Peyer's patch (tissue), 4 donors: ENCODE measurements around the gene SNX33. TPM values are rescaled to one million over a fixed set of nuclear protein-coding genes. Genes with fewer than 3 reads are reported as not detected.
"Not testable (repeated sequence)": the region's sequence is repeated elsewhere in the genome, so short reads cannot be mapped to it uniquely, and the experiment has no call there.

ENCODE experiments used
- DNase-seq, 3 donors: peaks; one replicate each; pipeline ENCODE4 v3.0.0-alpha.2; 2017 to 2019
- H3K27ac ChIP-seq, 4 donors: fragments of 200-600 bp; sonication (generic); one replicate each; pipeline ENCODE4 v1.5.1; 2016 to 2019
- H3K27me3 ChIP-seq, 2 donors: fragments of 200-600 bp; sonication (generic); one replicate each; pipeline ENCODE4 v1.5.1; 2019
- H3K36me3 ChIP-seq, 3 donors: fragments of 200-600 bp; sonication (generic); one replicate each; pipeline ENCODE4 v1.5.1; 2016 to 2019
- H3K4me1 ChIP-seq, 4 donors: fragments of 200-600 bp; sonication (generic); one replicate each; pipeline ENCODE4 v1.5.1; 2016 to 2019
- H3K4me3 ChIP-seq, 4 donors: fragments of 200-600 bp; sonication (generic); 1 replicate in 3 of 4; 2 replicates in 1 of 4; pipeline ENCODE4 v1.5.1; 2016 to 2019; ENCODE audit warnings: mild to moderate bottlenecking in 1 of 4
- H3K9me3 ChIP-seq, 4 donors: fragments of 200-600 bp; sonication (generic); one replicate each; pipeline ENCODE4 v1.5.1; 2016 to 2019; ENCODE audit warnings: mild to moderate bottlenecking in 1 of 4
- CTCF ChIP-seq, 6 experiments: fragments of 450-650 bp in 4 of 6; fragments of 200-600 bp in 2 of 6; sonication (generic) in 1 of 6; IDR thresholded peaks; one replicate each; pipeline ENCODE4 v1.5.1; 2017 to 2019; ENCODE audit warnings: antibody characterized with exemption in 6 of 6, mild to moderate bottlenecking in 3 of 6, moderate library complexity in 1 of 6
- POLR2A ChIP-seq, 2 donors: fragments of 450-650 bp; IDR thresholded peaks; one replicate each; pipeline ENCODE4 v1.5.1; 2017; ENCODE audit warnings: antibody characterized with exemption in 2 of 2, mild to moderate bottlenecking in 2 of 2, moderate library complexity in 2 of 2
- total RNA-seq, 4 donors: library from RNA; depleted of rRNA; stranded (reverse); fragments of >200 nt; gene quantifications; one replicate each; pipeline ENCODE4 v1.1.0, GENCODE V29; 2016

Gene SNX33
- total RNA-seq, 4 donors from 2014 or later: 35.5 to 53.7 (median 49.5) TPM

DNA sequence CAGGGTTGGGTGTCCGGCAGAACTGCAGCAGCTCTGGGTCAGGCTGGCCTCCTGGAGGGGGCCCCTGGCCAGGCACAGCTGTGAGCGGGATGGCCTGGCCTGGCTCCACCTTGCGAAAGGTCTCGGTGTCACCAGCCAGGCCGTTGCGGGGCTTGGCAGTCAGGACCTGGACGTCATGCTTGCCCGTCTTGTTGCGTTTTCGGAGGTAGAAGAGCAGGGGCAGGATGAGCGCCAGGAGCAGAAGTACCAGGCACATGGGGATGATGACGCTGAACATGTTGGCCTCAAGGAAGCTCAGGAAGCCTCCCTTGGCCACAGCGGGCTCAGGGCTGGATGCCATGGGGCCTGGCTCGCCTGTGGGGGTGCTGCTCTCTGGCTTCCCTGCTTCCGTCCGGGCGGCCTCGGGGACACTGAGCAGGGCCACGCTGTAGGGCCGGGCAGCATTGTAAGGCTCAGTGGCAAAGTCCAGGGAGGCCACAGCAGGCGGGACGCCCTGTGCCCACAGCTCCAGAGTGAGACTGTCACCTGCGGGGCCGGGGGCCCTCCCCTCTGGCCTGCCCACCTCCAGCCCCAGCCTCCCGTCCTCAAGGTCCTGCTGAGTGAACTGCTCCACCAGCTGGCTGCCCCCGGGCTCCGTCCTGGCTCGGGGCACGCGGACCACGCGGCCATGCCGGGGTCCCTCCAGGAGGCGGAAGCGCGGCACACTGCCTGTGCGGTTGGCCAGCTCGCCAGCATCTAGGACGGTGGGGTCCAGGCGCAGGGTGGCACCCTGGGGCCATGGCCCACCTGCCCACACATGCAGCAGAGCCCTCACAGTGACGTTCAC lies 28.1 kb downstream of the SNX33 start:
- H3K4me1 ChIP-seq: peaks cover 0 to 17% (median 0%) of the 10 kb centered on the region in 4 donors
- no peak for TF ChIP-seq CTCF (IDR thresholded peaks at IDR 0.05)
- no peak for TF ChIP-seq POLR2A (IDR thresholded peaks at IDR 0.05)
- H3K9me3 ChIP-seq: no peaks in the 10 kb centered on the region
- no peaks in the 10 kb centered on the region for H3K27me3 ChIP-seq
- peaks cover 0 to 3% (median 0%) of the 10 kb centered on the region in 3 donors for H3K36me3 ChIP-seq
- no peak overlapping the region for H3K4me3 ChIP-seq
- no peak for DNase-seq
- H3K27ac ChIP-seq: no peak overlapping the region

DNA sequence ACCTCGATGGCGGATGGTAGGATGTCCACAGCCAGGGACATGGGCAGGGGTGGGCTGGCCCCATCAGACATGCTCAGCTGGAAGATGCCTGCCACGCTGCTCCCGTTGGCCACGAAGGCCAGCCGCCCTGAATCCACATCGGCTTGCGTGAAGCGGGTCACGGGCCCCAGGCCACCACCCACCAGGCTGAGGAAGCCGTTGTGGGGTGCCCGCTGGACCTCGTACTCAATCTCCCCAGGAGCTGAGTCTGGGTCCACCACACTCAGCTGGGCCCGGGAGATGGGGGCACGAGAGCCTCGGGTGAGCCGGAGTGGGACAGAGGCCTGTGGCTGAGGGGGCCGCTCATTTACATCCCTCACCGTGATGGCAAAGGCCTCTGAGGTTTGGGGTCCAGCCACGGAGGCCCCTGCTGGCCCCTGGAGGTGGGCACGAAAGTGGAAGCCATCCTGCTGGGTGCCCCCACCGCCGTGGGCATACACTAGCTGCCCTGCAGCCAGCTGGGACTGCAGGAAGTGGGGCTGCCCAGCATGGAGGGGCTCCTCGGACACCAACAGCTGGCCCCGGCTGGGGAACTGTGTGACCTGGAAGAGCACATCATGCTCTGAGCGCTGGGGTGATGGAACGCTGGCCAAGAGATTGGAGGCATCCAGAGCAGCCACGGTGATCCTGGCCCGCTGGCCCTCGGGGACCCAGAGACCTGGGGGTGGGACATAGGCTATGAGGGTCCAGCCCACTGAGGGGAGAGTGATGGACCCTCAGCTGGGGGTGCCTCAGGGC lies 29.2 kb downstream of the SNX33 start:
- Histone ChIP-seq H3K27me3 (no peaks in the 10 kb centered on the region), H3K27ac (no peak overlapping the region), H3K9me3 (no peaks in the 10 kb centered on the region), H3K4me3 (no peak overlapping the region), H3K36me3 (peaks cover 0 to 3% (median 0%) of the 10 kb centered on the region in 3 donors), H3K4me1 (peaks cover 0 to 17% (median 0%) of the 10 kb centered on the region in 4 donors)
- TF ChIP-seq POLR2A (IDR thresholded peaks at IDR 0.05) (no peak), CTCF (IDR thresholded peaks at IDR 0.05) (no peak)
- no peak for DNase-seq

DNA sequence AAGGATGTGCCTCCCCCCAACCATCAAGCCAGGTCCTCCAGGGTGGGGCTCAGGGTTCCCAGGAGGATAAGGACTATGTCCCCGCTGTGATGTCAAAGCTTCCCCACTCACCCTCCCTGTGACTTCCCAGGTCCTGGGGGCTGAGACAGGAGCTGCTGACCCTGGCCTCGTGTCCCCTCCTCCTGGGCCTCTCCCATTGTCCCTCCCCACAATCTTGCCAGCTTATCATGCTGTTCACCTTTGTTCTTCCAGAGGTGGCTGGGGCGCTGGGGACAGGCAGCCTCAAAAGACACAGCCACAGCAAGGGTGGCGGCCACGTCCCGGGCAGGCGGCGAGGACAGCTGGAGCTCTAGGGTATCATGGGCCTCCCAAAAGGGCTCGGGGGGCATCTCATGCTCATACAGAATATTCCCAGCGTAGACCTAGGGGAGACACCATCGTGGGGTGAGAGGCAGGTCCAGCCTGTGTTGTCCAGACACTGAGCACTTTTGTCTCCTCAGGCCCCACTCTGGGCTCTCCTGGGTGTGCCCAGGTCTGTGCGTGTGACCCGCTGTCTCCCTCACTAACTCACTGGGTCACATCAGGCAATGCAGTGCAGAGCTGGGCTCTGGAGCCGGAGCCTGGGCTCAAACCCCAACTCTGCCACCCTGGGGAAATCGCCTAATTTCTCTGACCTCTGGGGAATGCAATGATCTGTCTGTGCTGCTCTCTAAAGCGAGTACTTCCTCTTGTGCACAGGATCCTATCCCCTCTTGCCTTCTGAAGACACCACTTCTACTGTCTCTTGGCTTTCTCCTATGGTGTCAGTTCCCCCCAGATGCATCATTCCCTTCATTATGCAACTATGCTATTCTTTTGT lies 30.0 kb downstream of the SNX33 start:
- Histone ChIP-seq H3K4me1 (peaks cover 0 to 17% (median 0%) of the 10 kb centered on the region in 4 donors), H3K27me3 (no peaks in the 10 kb centered on the region), H3K27ac (no peak overlapping the region), H3K9me3 (no peaks in the 10 kb centered on the region), H3K4me3 (no peak overlapping the region), H3K36me3 (peaks cover 0 to 3% (median 0%) of the 10 kb centered on the region in 3 donors)
- TF ChIP-seq POLR2A (IDR thresholded peaks at IDR 0.05) (no peak), CTCF (IDR thresholded peaks at IDR 0.05) (no peak)
- no peak for DNase-seq

GRCh38 chr15:75678324-75678690 lies 30.6 kb downstream of the SNX33 start:
- H3K4me3 ChIP-seq, H3K27me3 ChIP-seq, H3K9me3 ChIP-seq, DNase-seq, H3K36me3 ChIP-seq, H3K27ac ChIP-seq: not testable (repeated sequence)
- H3K4me1 ChIP-seq: peaks cover 0 to 11% (median 0%) of the 10 kb centered on the region in 4 donors

- Histone ChIP-seq H3K4me3 (no peak overlapping the region), H3K9me3 (no peaks in the 10 kb centered on the region), H3K27ac (no peak overlapping the region), H3K36me3 (peaks cover 0 to 10% (median 0%) of the 10 kb centered on the region in 3 donors), H3K4me1 (peaks cover 0 to 6% (median 0%) of the 10 kb centered on the region in 4 donors), H3K27me3 (no peaks in the 10 kb centered on the region)
- no peak for DNase-seq
- TF ChIP-seq POLR2A (IDR thresholded peaks at IDR 0.05): no peak
- TF ChIP-seq CTCF (IDR thresholded peaks at IDR 0.05): no peak
Measured at GRCh38 chr15:75680007-75680789, 32.5 kb downstream of the SNX33 start.
